ENCODE data around the gene WNT1.

GRCh38 chr12:49010092-49010668, 32.1 kb downstream of the WNT1 start:
- TF ChIP-seq EP300 (IDR thresholded peaks at IDR 0.05; ENCODE audit: borderline replicate concordance), result no peak
- TF ChIP-seq TAF1 (IDR thresholded peaks at IDR 0.05; ENCODE audit: low read depth), result no peak
- no peak for TF ChIP-seq TEAD4 (IDR thresholded peaks at IDR 0.05)
- no peak for TF ChIP-seq USF1 (IDR thresholded peaks at IDR 0.05)
- no peak for TF ChIP-seq EGR1 (IDR thresholded peaks at IDR 0.05)
